ENCODE measurements around the gene MINK1.
"Not testable (repeated sequence)": the region's sequence is repeated elsewhere in the genome, so short reads cannot be mapped to it uniquely, and the experiment has no call there.

MINK1 gene

GRCh38 chr17:4860651-4861050, 27.5 kb downstream of the MINK1 start:
- peak overlapping the region in 16 of 21 experiments; percentile 10 to 87 (median 78) for H3K27ac ChIP-seq
- H3K4me3 ChIP-seq: peak overlapping the region in 3 of 7 experiments; percentile 17 to 40 (median 26)

GRCh38 chr17:4861052-4861451, 27.9 kb downstream of the MINK1 start:
- H3K27ac ChIP-seq: peak overlapping the region in 12 of 21 experiments; percentile 67 to 87 (median 78)
- peak overlapping the region in 2 of 7 experiments; percentile 26 to 40 for H3K4me3 ChIP-seq

GRCh38 chr17:4862720-4863119, 29.6 kb downstream of the MINK1 start:
- H3K4me3 ChIP-seq: no peak overlapping the region
- no peak overlapping the region for H3K27ac ChIP-seq

GRCh38 chr17:4863321-4863720, 30.2 kb downstream of the MINK1 start:
- no peak overlapping the region for H3K4me3 ChIP-seq
- no peak overlapping the region for H3K27ac ChIP-seq

GRCh38 chr17:4867535-4867934, 34.4 kb downstream of the MINK1 start:
- H3K27ac ChIP-seq, H3K4me3 ChIP-seq: not testable (repeated sequence)

- H3K27ac ChIP-seq: not testable (repeated sequence)
These were observed 36.2 kb downstream of the MINK1 start for GRCh38 chr17:4869058-4869998.

GRCh38 chr17:4870855-4871254, 37.7 kb downstream of the MINK1 start:
- H3K4me3 ChIP-seq: no peak overlapping the region
- H3K27ac ChIP-seq: no peak overlapping the region

More at GRCh38 chr17:4869058-4869998, 36.2 kb downstream of the MINK1 start:
- not testable (repeated sequence) for H3K4me3 ChIP-seq

- no peak overlapping the region for H3K4me3 ChIP-seq
- peak overlapping the region in 4 of 21 experiments; percentile 24 to 40 (median 29) for H3K27ac ChIP-seq
These were observed 39.6 kb downstream of the MINK1 start for GRCh38 chr17:4872786-4873185.

- Histone ChIP-seq H3K27ac (peak overlapping the region in 2 of 21 experiments; percentile 41 to 51), H3K4me3 (no peak overlapping the region)
These were observed 43.9 kb downstream of the MINK1 start for GRCh38 chr17:4877089-4877488.

- no peak overlapping the region for H3K4me3 ChIP-seq
- H3K27ac ChIP-seq: peak overlapping the region in 2 of 21 experiments; percentile 29 to 55
These were observed 46.5 kb downstream of the MINK1 start for GRCh38 chr17:4879601-4880000.

GRCh38 chr17:4880857-4881256, 47.7 kb downstream of the MINK1 start:
- H3K27ac ChIP-seq: peak overlapping the region in 14 of 21 experiments; percentile 25 to 77 (median 52)
- no peak overlapping the region for H3K4me3 ChIP-seq

GRCh38 chr17:4881761-4882555, 48.8 kb downstream of the MINK1 start:
- Histone ChIP-seq H3K27ac (peak overlapping the region in 12 of 21 experiments; percentile 16 to 77 (median 46)), H3K4me3 (no peak overlapping the region)

GRCh38 chr17:4884489-4884888, 51.3 kb downstream of the MINK1 start:
- Histone ChIP-seq H3K4me3 (no peak overlapping the region), H3K27ac (no peak overlapping the region)

GRCh38 chr17:4886830-4887229, 53.7 kb downstream of the MINK1 start:
- Histone ChIP-seq H3K27ac (no peak overlapping the region), H3K4me3 (no peak overlapping the region)

GRCh38 chr17:4887581-4887980, 54.4 kb downstream of the MINK1 start:
- no peak overlapping the region for H3K4me3 ChIP-seq
- no peak overlapping the region for H3K27ac ChIP-seq

GRCh38 chr17:4891411-4892410, 58.6 kb downstream of the MINK1 start:
- H3K4me3 ChIP-seq: no peak overlapping the region
- H3K27ac ChIP-seq: no peak overlapping the region

GRCh38 chr17:4892499-4893221, 59.5 kb downstream of the MINK1 start:
- Histone ChIP-seq H3K27ac (no peak overlapping the region), H3K4me3 (no peak overlapping the region)

- H3K27ac ChIP-seq: no peak overlapping the region
- H3K4me3 ChIP-seq: no peak overlapping the region
These were observed 60.1 kb downstream of the MINK1 start for GRCh38 chr17:4893272-4893671.

Measured in skin epidermis (tissue), 12 donors.